Sigmoid colon (tissue), 4 donors: Measurements from ENCODE around the gene RAB36.

Experiments
- CTCF ChIP-seq, 4 experiments: fragments of 450-650 bp in 3 of 4; fragments of 200-600 bp in 1 of 4; IDR thresholded peaks; one replicate each; pipeline ENCODE4 v1.5.1; 2016 to 2019; ENCODE audit warnings: antibody characterized with exemption in 4 of 4, mild to moderate bottlenecking in 3 of 4, moderate library complexity in 2 of 4
- EP300 ChIP-seq, 4 donors: sonication (generic); formaldehyde crosslinking; IDR thresholded peaks; one replicate each; pipeline ENCODE4 v1.6.1; 2017; ENCODE audit warnings: antibody characterized with exemption in 4 of 4
- POLR2A ChIP-seq, 2 donors: fragments of 450-650 bp; IDR thresholded peaks; one replicate each; pipeline ENCODE4 v1.6.1; 2016; ENCODE audit warnings: antibody characterized with exemption in 2 of 2, mild to moderate bottlenecking in 2 of 2, moderate library complexity in 2 of 2
- POLR2AphosphoS5 ChIP-seq, 4 donors: sonication (generic); formaldehyde crosslinking; IDR thresholded peaks; one replicate each; pipeline ENCODE4 v1.6.1; 2017; ENCODE audit warnings: antibody characterized with exemption in 4 of 4

- TF ChIP-seq POLR2A (IDR thresholded peaks at IDR 0.05) (no peak), EP300 (IDR thresholded peaks at IDR 0.05) (no peak), CTCF (IDR thresholded peaks at IDR 0.05) (no peak), POLR2AphosphoS5 (IDR thresholded peaks at IDR 0.05) (no peak)
Observed at GRCh38 chr22:23108249-23109078, 36.8 kb upstream of the RAB36 start.
